A549 treated with ZK216348 at 1 μM for 4 hours (cell line): Measurements from ENCODE around the gene PHACTR4. TPM values are rescaled to one million over a fixed set of nuclear protein-coding genes. Genes with fewer than 3 reads are reported as not detected.

Source experiments
- total RNA-seq: library from RNA; stranded (reverse); fragments of 200-300 nt; extraction: Qiagen RNA extraction; gene quantifications from 5 replicates; pipeline ENCODE4 v1.2.3, GENCODE V29; 2022; ENCODE audit warnings: low read depth

PHACTR4 gene
- total RNA-seq = 16.9 to 23.2 TPM (median 22.3 TPM) in 5 replicates

DNA sequence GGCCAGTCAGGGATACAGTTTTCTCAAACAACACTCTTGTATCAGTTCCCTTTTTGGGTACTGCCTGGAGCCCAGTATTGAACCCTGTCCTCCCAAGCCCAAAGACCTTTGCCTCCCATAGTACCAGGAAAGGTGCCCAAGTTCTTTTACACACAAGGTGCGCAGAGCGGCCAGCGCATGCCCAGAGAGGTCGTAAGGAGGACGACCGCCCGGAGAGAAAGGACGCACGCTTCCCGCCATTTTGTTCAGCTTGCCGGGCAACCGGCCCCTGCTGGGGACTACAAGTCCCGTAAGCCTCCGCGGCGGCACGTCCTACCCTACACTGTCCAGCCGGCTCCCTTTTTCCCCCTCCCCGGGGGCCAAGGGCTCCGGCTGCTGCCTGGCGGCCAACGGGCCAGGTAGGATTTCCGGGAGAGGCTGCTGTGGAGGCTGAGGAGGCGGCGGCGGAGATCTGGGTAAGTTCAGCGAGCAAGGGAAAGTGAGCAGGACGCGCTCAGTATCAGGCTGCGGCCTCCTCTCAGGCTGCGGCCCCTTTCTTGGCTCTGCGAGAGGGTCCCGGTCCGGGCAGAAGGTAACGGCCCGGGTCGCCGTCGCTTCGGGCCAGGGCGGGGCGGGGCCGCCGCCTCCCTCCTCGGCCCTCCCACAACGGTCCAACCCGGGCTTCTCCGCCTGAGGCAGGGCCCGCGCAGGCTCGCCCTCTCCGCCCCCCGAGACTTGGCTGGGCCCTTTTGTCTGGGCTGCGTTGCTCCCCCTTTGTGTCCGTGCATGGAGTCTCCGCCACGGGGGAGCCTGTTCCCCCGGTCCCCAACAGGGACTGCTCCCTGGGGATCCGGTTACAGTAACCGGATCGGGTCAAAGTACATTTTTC, at the start of gene PHACTR4:
PHACTR4 (plus strand) TSS at position 370 of the 868 bp plus-strand sequence. CDS start 37,708 bp downstream, outside the sequence.

DNA sequence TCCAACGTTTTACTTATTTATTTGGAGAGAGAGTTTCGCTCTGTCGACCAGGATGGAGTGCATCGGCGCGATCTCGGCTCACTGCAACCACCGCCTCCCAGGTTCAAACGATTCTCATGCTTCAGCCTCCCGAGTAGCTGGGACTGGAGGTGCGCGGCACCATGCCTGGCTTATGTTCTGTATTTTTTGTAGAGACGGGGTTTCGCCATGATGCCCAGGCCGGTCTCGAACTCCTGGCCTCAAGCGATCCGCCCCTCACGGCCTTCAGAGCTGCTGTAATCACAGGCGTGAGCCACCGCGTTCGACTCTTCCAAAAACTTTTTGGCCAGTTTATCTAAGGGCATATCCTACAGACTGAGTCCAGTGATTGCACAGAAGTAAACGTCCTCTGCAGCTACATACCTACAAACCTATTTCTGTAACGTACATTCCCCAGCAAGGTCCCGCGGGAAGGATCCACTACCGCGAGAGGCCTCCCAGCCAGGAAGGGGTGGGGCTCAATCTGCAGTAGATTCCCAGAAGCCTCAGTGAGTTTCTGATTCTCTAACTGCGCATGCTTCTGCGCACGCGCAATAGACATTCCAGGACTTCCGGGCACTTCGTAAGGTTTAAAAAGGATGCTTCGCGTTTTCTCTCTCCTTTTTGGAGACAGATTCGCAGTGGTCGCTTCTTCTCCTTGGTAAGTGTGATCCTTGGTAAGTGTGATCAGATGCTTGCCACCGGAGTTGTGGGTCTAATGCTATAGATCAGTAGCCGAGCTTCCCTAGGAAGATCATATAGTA, 136.1 kb downstream of the PHACTR4 start, which contains the start of gene RCC1:
RCC1 (plus strand) TSS at position 638 of the 782 bp plus-strand sequence. CDS start 23,824 bp downstream, outside the sequence.

Other genes starting within 250 kb of the PHACTR4 start
- 0.13 to 0.36 TPM (median 0.20 TPM) in 5 replicates for gene PTAFR, start 193.1 kb upstream of the PHACTR4 start, total RNA-seq
- gene DNAJC8, start 136.7 kb upstream of the PHACTR4 start, total RNA-seq = 70.6 to 86.4 TPM (median 78.1 TPM) in 5 replicates
- 149 to 183 TPM (median 163 TPM) in 5 replicates for gene ATP5IF1, start 133.6 kb upstream of the PHACTR4 start, total RNA-seq
- gene SESN2, start 110.2 kb upstream of the PHACTR4 start, total RNA-seq = 5.7 to 9.8 TPM (median 7.5 TPM) in 5 replicates
- gene MED18, start 40.7 kb upstream of the PHACTR4 start, total RNA-seq = 16.6 to 18.9 TPM (median 18.6 TPM) in 5 replicates
- 62.8 to 85.7 TPM (median 82.1 TPM) in 5 replicates for gene RCC1, start 136.3 kb downstream of the PHACTR4 start, total RNA-seq
- 19.8 to 28.4 TPM (median 23.6 TPM) in 5 replicates for gene TRNAU1AP, start 183.3 kb downstream of the PHACTR4 start, total RNA-seq
- gene RAB42, start 222.5 kb downstream of the PHACTR4 start, total RNA-seq = 2.0 to 4.0 TPM (median 3.0 TPM) in 5 replicates